K562 (cell line): Measurements from ENCODE around the gene PAQR6. TPM values are rescaled to one million over a fixed set of nuclear protein-coding genes. Genes with fewer than 3 reads are reported as not detected.
A peak's percentile ranks its signal among the peaks of the same experiment; 100 is the strongest.

ENCODE experiments used
- ATF2 ChIP-seq: sonication (generic); formaldehyde crosslinking; IDR thresholded peaks from 2 replicates; pipeline ENCODE4 v1.8.1; 2022; ENCODE audit warnings: missing genetic modification reagents
- CHD4 ChIP-seq: fragments of 200-600 bp; sonication (generic); IDR thresholded peaks from 3 replicates; pipeline ENCODE4 v1.6.1; 2012; ENCODE audit warnings: low read depth, mild to moderate bottlenecking, mixed read lengths, low read length, inconsistent platforms; ENCODE audit not compliant: insufficient read depth, insufficient replicate concordance, poor library complexity, severe bottlenecking
- DMBX1 ChIP-seq: fragments of 250-450 bp; sonication (Bioruptor Pico); IDR thresholded peaks from 2 replicates; pipeline ENCODE4 v1.8.0; 2022; ENCODE audit warnings: inconsistent platforms, mild to moderate bottlenecking, moderate library complexity, borderline replicate concordance
- KDM1A ChIP-seq, 2 experiments: fragments of 450-650 bp; IDR thresholded peaks; 2 replicates each; pipeline ENCODE4 v1.6.1; 2016; ENCODE audit warnings: mild to moderate bottlenecking in 2 of 2
- KHSRP ChIP-seq: fragments of 450-650 bp; IDR thresholded peaks from 2 replicates; pipeline ENCODE4 v1.6.1; 2017
- MECOM ChIP-seq: fragments of 250-450 bp; sonication (Bioruptor Pico); IDR thresholded peaks from 2 replicates; pipeline ENCODE4 v1.8.0; 2022; ENCODE audit warnings: inconsistent platforms
- PKNOX1 ChIP-seq: fragments of 450-650 bp; IDR thresholded peaks from 2 replicates; pipeline ENCODE4 v1.6.1; 2016
- SAFB ChIP-seq: fragments of 200-400 bp; formaldehyde crosslinking; IDR thresholded peaks from 2 replicates; pipeline ENCODE4 v1.6.1; 2017; ENCODE audit warnings: low read depth, low read length, borderline replicate concordance
- SMARCB1 ChIP-seq: IDR thresholded peaks from 2 replicates; pipeline ENCODE4 v1.6.1; 2011; ENCODE audit warnings: improper control_type of control experiment, low read depth; ENCODE audit not compliant: insufficient read length
- SPI1 ChIP-seq: IDR thresholded peaks from 2 replicates; pipeline ENCODE4 v1.6.1; 2011; ENCODE audit warnings: low read depth, low read length, control low read depth, borderline replicate concordance
- SRSF9 ChIP-seq: fragments of 200-400 bp; formaldehyde crosslinking; IDR thresholded peaks from 2 replicates; pipeline ENCODE4 v1.6.1; 2017; ENCODE audit warnings: low read depth, low read length, borderline replicate concordance
- TCF3 ChIP-seq: sonication (generic); formaldehyde crosslinking; IDR thresholded peaks from 2 replicates; pipeline ENCODE4 v1.4.0; 2020; ENCODE audit warnings: mild to moderate bottlenecking, missing genetic modification reagents
- ZBED1 ChIP-seq: IDR thresholded peaks from 2 replicates; pipeline ENCODE4 v1.6.1; 2014
- polyA plus RNA-seq, 8 experiments: library from polyadenylated mRNA; depleted of rRNA in 4 of 8; stranded (reverse) in 5 of 8; unstranded in 3 of 8; fragments of >200 nt; fragmentation: Nextera tagmentation in 2 of 8; fragmentation: Illumina TruSeq in 1 of 8; extraction: Ambion mirVana in 2 of 8; extraction: Trizol in 1 of 8; gene quantifications; 2 replicates each; pipeline versions ENCODE4 v1.2.1 to v1.2.3, GENCODE V29; 2011 to 2014; ENCODE audit warnings: inconsistent platforms in 1 of 8, missing spikeins in 1 of 8
- total RNA-seq, 7 experiments: library from RNA; depleted of rRNA in 6 of 7; stranded (reverse); fragments of >200 nt in 6 of 7; fragmentation: Illumina TruSeq in 2 of 7; extraction: Trizol in 2 of 7; gene quantifications; 2 replicates each; pipeline versions ENCODE4 v1.2.1 to v1.2.3, GENCODE V29; 2011 to 2021; ENCODE audit warnings: low replicate concordance in 1 of 7
- TF ChIP-seq, protein P1 (sequence below): fragments of 250-450 bp; sonication (Bioruptor Pico); IDR thresholded peaks from 2 replicates; pipeline ENCODE4 v1.4.0; 2020; ENCODE audit warnings: borderline replicate concordance

PAQR6 gene
- total and polyA plus RNA-seq, 9 of the 15 experiments (the other 6 are each of a cell fraction or from before 2014, with no cell fraction given) = 0.07 to 1.8 (median 0.62) TPM

DNA sequence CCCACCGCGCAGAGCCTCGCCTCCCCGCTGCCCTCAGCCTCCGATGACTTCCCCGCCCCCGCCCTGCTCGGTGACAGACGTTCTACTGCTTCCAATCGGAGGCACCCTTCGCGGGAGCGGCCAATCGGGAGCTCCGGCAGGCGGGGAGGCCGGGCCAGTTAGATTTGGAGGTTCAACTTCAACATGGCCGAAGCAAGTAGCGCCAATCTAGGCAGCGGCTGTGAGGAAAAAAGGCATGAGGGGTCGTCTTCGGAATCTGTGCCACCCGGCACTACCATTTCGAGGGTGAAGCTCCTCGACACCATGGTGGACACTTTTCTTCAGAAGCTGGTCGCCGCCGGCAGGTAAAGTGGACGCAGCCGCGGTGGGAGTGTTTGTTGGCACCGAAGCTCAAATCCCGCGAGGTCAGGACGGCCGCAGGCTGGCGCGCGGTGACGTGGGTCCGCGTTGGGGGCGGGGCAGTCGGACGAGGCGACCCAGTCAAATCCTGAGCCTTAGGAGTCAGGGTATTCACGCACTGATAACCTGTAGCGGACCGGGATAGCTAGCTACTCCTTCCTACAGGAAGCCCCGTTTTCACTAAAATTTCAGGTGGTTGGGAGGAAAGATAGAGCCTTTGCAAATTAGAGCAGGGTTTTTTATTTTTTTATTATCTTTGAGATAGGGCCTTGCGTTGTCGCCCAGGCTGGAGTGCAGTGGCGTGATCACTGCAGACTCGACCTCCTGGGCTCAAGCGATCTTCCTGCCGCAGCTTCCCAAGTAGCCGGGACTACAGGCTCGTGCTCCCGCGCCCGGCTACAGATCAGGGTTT is 34.8 kb downstream of the PAQR6 start, which contains the start of gene PMF1 (continued):
- TF ChIP-seq, protein P1, sequence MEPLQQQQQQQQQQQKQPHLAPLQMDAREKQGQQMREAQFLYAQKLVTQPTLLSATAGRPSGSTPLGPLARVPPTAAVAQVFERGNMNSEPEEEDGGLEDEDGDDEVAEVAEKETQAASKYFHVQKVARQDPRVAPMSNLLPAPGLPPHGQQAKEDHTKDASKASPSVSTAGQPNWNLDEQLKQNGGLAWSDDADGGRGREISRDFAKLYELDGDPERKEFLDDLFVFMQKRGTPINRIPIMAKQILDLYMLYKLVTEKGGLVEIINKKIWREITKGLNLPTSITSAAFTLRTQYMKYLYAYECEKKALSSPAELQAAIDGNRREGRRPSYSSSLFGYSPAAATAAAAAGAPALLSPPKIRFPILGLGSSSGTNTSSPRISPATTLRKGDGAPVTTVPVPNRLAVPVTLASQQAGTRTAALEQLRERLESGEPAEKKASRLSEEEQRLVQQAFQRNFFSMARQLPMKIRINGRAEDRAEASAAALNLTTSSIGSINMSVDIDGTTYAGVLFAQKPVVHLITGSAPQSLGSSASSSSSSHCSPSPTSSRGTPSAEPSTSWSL (CRISPR knock-in tag) = no peak
- TF ChIP-seq SPI1 (no peak), PKNOX1 (peak; percentile 98), ATF2 (CRISPR knock-in tag) (no peak), KDM1A (IDR thresholded peaks at IDR 0.05) (no peak), SAFB (no peak), ZBED1 (0 out of 2 replicates have a peak, but pooled peaks have one; percentile 19), SMARCB1 (no peak), DMBX1 (0 out of 2 replicates have a peak, but pooled peaks have one; percentile 36), TCF3 (no peak), SRSF9 (no peak), KHSRP (no peak), CHD4 (no peak), MECOM (CRISPR knock-in tag) (no peak)
